ENCODE results near the gene AP1M2.

GRCh38 chr19:10544753-10545251, 42.3 kb downstream of the AP1M2 start:
- TF ChIP-seq, protein P1, sequence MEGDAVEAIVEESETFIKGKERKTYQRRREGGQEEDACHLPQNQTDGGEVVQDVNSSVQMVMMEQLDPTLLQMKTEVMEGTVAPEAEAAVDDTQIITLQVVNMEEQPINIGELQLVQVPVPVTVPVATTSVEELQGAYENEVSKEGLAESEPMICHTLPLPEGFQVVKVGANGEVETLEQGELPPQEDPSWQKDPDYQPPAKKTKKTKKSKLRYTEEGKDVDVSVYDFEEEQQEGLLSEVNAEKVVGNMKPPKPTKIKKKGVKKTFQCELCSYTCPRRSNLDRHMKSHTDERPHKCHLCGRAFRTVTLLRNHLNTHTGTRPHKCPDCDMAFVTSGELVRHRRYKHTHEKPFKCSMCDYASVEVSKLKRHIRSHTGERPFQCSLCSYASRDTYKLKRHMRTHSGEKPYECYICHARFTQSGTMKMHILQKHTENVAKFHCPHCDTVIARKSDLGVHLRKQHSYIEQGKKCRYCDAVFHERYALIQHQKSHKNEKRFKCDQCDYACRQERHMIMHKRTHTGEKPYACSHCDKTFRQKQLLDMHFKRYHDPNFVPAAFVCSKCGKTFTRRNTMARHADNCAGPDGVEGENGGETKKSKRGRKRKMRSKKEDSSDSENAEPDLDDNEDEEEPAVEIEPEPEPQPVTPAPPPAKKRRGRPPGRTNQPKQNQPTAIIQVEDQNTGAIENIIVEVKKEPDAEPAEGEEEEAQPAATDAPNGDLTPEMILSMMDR (conservative IDR thresholded peaks at IDR 0.05), result no peak
- no peak for TF ChIP-seq EZH2 (IDR thresholded peaks at IDR 0.05; ENCODE audit: low read depth)

Data from PC-9 (cell line).